HepG2 (cell line): ENCODE data around the gene DNAJC7. TPM values are rescaled to one million over a fixed set of nuclear protein-coding genes. Genes with fewer than 3 reads are reported as not detected.

Experiments used
- AGO1 ChIP-seq: fragments of 200-400 bp; formaldehyde crosslinking; IDR thresholded peaks from 2 replicates; pipeline ENCODE4 v1.6.1; 2017; ENCODE audit warnings: mild to moderate bottlenecking, low read depth, low read length, moderate library complexity; ENCODE audit not compliant: poor library complexity, severe bottlenecking
- CHD2 ChIP-seq: IDR thresholded peaks from 2 replicates; pipeline ENCODE4 v1.6.1; 2011; ENCODE audit warnings: low read depth, low read length, improper control_type of control experiment
- HHEX ChIP-seq: IDR thresholded peaks from 2 replicates; pipeline ENCODE4 v1.6.1; 2016; ENCODE audit warnings: control low read depth
- KAT2B ChIP-seq: fragments of 150-350 bp; IDR thresholded peaks from 2 replicates; pipeline ENCODE4 v1.6.1; 2014; ENCODE audit warnings: low read depth, low read length, borderline replicate concordance
- MEIS2 ChIP-seq: sonication (generic); formaldehyde crosslinking; IDR thresholded peaks from 2 replicates; pipeline ENCODE4 v1.9.0; 2021; ENCODE audit warnings: mild to moderate bottlenecking, missing genetic modification reagents
- MTA3 ChIP-seq: sonication (generic); formaldehyde crosslinking; IDR thresholded peaks from 2 replicates; pipeline ENCODE4 v1.4.0; 2020; ENCODE audit warnings: missing genetic modification reagents
- PAXIP1 ChIP-seq: sonication (generic); formaldehyde crosslinking; conservative IDR thresholded peaks from 2 replicates; pipeline ENCODE4 v1.4.0; 2020; ENCODE audit warnings: mild to moderate bottlenecking, missing genetic modification reagents, moderate library complexity
- PCBP1 ChIP-seq: fragments of 200-400 bp; formaldehyde crosslinking; IDR thresholded peaks from 2 replicates; pipeline ENCODE4 v1.6.1; 2017; ENCODE audit warnings: mild to moderate bottlenecking, low read depth, low read length, borderline replicate concordance
- POGZ ChIP-seq: sonication (generic); formaldehyde crosslinking; IDR thresholded peaks from 2 replicates; pipeline ENCODE4 v1.4.0; 2020; ENCODE audit warnings: mild to moderate bottlenecking, missing genetic modification reagents
- PRPF4 ChIP-seq: fragments of 200-400 bp; formaldehyde crosslinking; IDR thresholded peaks from 2 replicates; pipeline ENCODE4 v1.6.1; 2016; ENCODE audit warnings: low read length, low read depth; ENCODE audit not compliant: poor library complexity, severe bottlenecking
- ZKSCAN1 ChIP-seq: fragments of 150-350 bp; IDR thresholded peaks from 2 replicates; pipeline ENCODE4 v1.6.1; 2014; ENCODE audit warnings: low read length
- ZMYM4 ChIP-seq: sonication (generic); formaldehyde crosslinking; IDR thresholded peaks from 2 replicates; pipeline ENCODE4 v1.8.1; 2023; ENCODE audit warnings: mild to moderate bottlenecking, missing genetic modification reagents
- ZNF121 ChIP-seq: sonication (generic); formaldehyde crosslinking; IDR thresholded peaks from 2 replicates; pipeline ENCODE4 v1.5.0; 2020; ENCODE audit warnings: mild to moderate bottlenecking, missing genetic modification reagents
- ZNF263 ChIP-seq: sonication (generic); formaldehyde crosslinking; IDR thresholded peaks from 2 replicates; pipeline ENCODE4 v1.4.0; 2020; ENCODE audit warnings: missing genetic modification reagents
- ZNF333 ChIP-seq: sonication (generic); formaldehyde crosslinking; IDR thresholded peaks from 2 replicates; pipeline ENCODE4 v1.4.0; 2020; ENCODE audit warnings: mild to moderate bottlenecking, missing genetic modification reagents, borderline replicate concordance
- ZNF567 ChIP-seq: sonication (generic); formaldehyde crosslinking; IDR thresholded peaks from 2 replicates; pipeline ENCODE4 v1.8.1; 2023; ENCODE audit warnings: mild to moderate bottlenecking, missing genetic modification reagents, borderline replicate concordance
- ZNF652 ChIP-seq: IDR thresholded peaks from 2 replicates; pipeline ENCODE4 v1.6.1; 2016; ENCODE audit warnings: low read depth, borderline replicate concordance
- ZNF746 ChIP-seq: sonication (generic); formaldehyde crosslinking; IDR thresholded peaks from 2 replicates; pipeline ENCODE4 v1.8.0; 2022; ENCODE audit warnings: mild to moderate bottlenecking, missing genetic modification reagents
- ZNF891 ChIP-seq: sonication (generic); formaldehyde crosslinking; IDR thresholded peaks from 2 replicates; pipeline ENCODE4 v1.5.0; 2020; ENCODE audit warnings: mild to moderate bottlenecking, missing genetic modification reagents
- polyA plus RNA-seq, 8 experiments: library from polyadenylated mRNA; depleted of rRNA in 3 of 8; stranded (reverse) in 7 of 8; unstranded in 1 of 8; fragments of >200 nt; fragmentation: Illumina TruSeq in 4 of 8; extraction: Trizol in 4 of 8; gene quantifications; 2 replicates each; pipeline versions ENCODE4 v1.2.1 to v1.2.3, GENCODE V29; 2011 to 2016; ENCODE audit warnings: low read depth in 4 of 8, missing spikeins in 1 of 8, mixed read lengths in 1 of 8; ENCODE audit not compliant: insufficient read depth in 1 of 8
- total RNA-seq, 5 experiments: library from RNA; depleted of rRNA; stranded (reverse); fragments of >200 nt; fragmentation: Illumina TruSeq; extraction: Trizol; gene quantifications; 2 replicates each; pipeline ENCODE4 v1.2.3, GENCODE V29; 2016; ENCODE audit warnings: low read depth in 1 of 5
- TF ChIP-seq, protein P1 (sequence below): sonication (generic); formaldehyde crosslinking; IDR thresholded peaks from 2 replicates; pipeline ENCODE4 v1.5.1; 2020; ENCODE audit warnings: mild to moderate bottlenecking, missing genetic modification reagents, moderate library complexity
- TF ChIP-seq, protein P2 (sequence below): sonication (generic); formaldehyde crosslinking; IDR thresholded peaks from 2 replicates; pipeline ENCODE4 v1.4.0; 2020; ENCODE audit warnings: mild to moderate bottlenecking, missing genetic modification reagents

The DNAJC7 gene
- total and polyA plus RNA-seq, 2 of the 13 experiments (the other 11 are each of a cell fraction or from before 2014, with no cell fraction given): 47.7 to 132 TPM

- peak; percentile 51 for TF ChIP-seq PAXIP1 (CRISPR knock-in tag)
- TF ChIP-seq, protein P1, sequence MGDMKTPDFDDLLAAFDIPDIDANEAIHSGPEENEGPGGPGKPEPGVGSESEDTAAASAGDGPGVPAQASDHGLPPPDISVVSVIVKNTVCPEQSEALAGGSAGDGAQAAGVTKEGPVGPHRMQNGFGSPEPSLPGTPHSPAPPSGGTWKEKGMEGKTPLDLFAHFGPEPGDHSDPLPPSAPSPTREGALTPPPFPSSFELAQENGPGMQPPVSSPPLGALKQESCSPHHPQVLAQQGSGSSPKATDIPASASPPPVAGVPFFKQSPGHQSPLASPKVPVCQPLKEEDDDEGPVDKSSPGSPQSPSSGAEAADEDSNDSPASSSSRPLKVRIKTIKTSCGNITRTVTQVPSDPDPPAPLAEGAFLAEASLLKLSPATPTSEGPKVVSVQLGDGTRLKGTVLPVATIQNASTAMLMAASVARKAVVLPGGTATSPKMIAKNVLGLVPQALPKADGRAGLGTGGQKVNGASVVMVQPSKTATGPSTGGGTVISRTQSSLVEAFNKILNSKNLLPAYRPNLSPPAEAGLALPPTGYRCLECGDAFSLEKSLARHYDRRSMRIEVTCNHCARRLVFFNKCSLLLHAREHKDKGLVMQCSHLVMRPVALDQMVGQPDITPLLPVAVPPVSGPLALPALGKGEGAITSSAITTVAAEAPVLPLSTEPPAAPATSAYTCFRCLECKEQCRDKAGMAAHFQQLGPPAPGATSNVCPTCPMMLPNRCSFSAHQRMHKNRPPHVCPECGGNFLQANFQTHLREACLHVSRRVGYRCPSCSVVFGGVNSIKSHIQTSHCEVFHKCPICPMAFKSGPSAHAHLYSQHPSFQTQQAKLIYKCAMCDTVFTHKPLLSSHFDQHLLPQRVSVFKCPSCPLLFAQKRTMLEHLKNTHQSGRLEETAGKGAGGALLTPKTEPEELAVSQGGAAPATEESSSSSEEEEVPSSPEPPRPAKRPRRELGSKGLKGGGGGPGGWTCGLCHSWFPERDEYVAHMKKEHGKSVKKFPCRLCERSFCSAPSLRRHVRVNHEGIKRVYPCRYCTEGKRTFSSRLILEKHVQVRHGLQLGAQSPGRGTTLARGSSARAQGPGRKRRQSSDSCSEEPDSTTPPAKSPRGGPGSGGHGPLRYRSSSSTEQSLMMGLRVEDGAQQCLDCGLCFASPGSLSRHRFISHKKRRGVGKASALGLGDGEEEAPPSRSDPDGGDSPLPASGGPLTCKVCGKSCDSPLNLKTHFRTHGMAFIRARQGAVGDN (CRISPR knock-in tag): peak; percentile 2
- TF ChIP-seq PCBP1: peak; percentile 43; the same call in 1 of the 2 replicates
- TF ChIP-seq, protein P2, sequence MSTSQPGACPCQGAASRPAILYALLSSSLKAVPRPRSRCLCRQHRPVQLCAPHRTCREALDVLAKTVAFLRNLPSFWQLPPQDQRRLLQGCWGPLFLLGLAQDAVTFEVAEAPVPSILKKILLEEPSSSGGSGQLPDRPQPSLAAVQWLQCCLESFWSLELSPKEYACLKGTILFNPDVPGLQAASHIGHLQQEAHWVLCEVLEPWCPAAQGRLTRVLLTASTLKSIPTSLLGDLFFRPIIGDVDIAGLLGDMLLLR (CRISPR knock-in tag): 0 out of 2 replicates have a peak, but pooled peaks have one; percentile 38
- peak; percentile 37; the same call in 1 of the 2 replicates for TF ChIP-seq ZNF263 (CRISPR knock-in tag)
- peak; percentile 3; the same call in 1 of the 2 replicates for TF ChIP-seq ZNF891
- peak; percentile 77; the same call in 1 of the 2 replicates for TF ChIP-seq ZNF333
- TF ChIP-seq PRPF4: peak; percentile 92
- TF ChIP-seq MEIS2 (CRISPR knock-in tag): no peak
- peak; percentile 49; the same call in 1 of the 2 replicates for TF ChIP-seq CHD2
- no peak for TF ChIP-seq ZKSCAN1
- TF ChIP-seq ZNF652 (CRISPR knock-in tag): no peak
- 0 out of 2 replicates have a peak, but pooled peaks have one; percentile 30 for TF ChIP-seq POGZ
- TF ChIP-seq MTA3: no peak
- no peak for TF ChIP-seq KAT2B
- 0 out of 2 replicates have a peak, but pooled peaks have one; percentile 12 for TF ChIP-seq ZNF746
- peak; percentile 98 for TF ChIP-seq ZNF121 (CRISPR knock-in tag)
- peak; percentile 71; the same call in 1 of the 2 replicates for TF ChIP-seq ZNF567
- peak; percentile 45; the same call in 1 of the 2 replicates for TF ChIP-seq ZMYM4 (CRISPR knock-in tag)
- no peak for TF ChIP-seq HHEX (CRISPR knock-in tag)
- peak; percentile 74 for TF ChIP-seq AGO1
Measured at GRCh38 chr17:41967141-41967920, 49.9 kb downstream of the DNAJC7 start (continued).
